Loucy (cell line): ENCODE measurements around the gene GLRB.

Experiments
- CTCF ChIP-seq: fragments of 200-600 bp; sonication (generic); conservative IDR thresholded peaks from 2 replicates; pipeline ENCODE4 v1.5.1; 2014; ENCODE audit warnings: mild to moderate bottlenecking, antibody characterized with exemption, low read length
- EZH2phosphoT487 ChIP-seq: fragments of 200-600 bp; IDR thresholded peaks from 2 replicates; pipeline ENCODE4 v1.6.1; 2018; ENCODE audit warnings: antibody characterized with exemption, mild to moderate bottlenecking, moderate library complexity, borderline replicate concordance

GRCh38 chr4:157219711-157220370 is 143.9 kb downstream of the GLRB start:
- TF ChIP-seq CTCF (no peak), EZH2phosphoT487 (no peak)
